Right ventricle myocardium superior (tissue), 1 donor: ENCODE results near the gene PPIL4. TPM values are rescaled to one million over a fixed set of nuclear protein-coding genes. Genes with fewer than 3 reads are reported as not detected.

Source experiments
- ATAC-seq: fragments of 200-7000 bp; cut with Tn5 transposase; one replicate; pipeline ENCODE4 v1.9.1; 2020; ENCODE audit warnings: mild to moderate bottlenecking; ENCODE audit not compliant: poor library complexity
- DNase-seq: peaks from one replicate; pipeline ENCODE4 v3.0.0-alpha.2; 2020
- intact Hi-C: fragments of 100-400 bp; cut with DNase I; formaldehyde crosslinking; loops from one replicate; pipeline ENCODE4 v1.11.2; 2022
- long read RNA-seq: library from polyadenylated mRNA; unstranded; transcript quantifications from one replicate; pipeline ENCODE4 v2.0.0, GENCODE V29; 2021
- total RNA-seq: library from RNA; stranded (reverse); fragmentation: NEBNext Ultra II Directional; extraction: Animal tissue kit (Norgen Biotek cat#: 25700); gene quantifications from one replicate; pipeline ENCODE4 v1.2.1, GENCODE V29; 2021
- donor health status: DM: no; HTN: yes; CAD: no; lungs with severe emphysema.

Gene PPIL4, protein sequence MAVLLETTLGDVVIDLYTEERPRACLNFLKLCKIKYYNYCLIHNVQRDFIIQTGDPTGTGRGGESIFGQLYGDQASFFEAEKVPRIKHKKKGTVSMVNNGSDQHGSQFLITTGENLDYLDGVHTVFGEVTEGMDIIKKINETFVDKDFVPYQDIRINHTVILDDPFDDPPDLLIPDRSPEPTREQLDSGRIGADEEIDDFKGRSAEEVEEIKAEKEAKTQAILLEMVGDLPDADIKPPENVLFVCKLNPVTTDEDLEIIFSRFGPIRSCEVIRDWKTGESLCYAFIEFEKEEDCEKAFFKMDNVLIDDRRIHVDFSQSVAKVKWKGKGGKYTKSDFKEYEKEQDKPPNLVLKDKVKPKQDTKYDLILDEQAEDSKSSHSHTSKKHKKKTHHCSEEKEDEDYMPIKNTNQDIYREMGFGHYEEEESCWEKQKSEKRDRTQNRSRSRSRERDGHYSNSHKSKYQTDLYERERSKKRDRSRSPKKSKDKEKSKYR
- 13.9 TPM for total RNA-seq
- long read RNA-seq, transcript PPIL4-201 (13 exons, 2,232 nt): major isoform, 36 of 39 reads
- long read RNA-seq, partial matches to known transcripts: 2 of 39 reads
- long read RNA-seq, other reads (novel, unspliced or antisense): 1 of 39 reads

DNA sequence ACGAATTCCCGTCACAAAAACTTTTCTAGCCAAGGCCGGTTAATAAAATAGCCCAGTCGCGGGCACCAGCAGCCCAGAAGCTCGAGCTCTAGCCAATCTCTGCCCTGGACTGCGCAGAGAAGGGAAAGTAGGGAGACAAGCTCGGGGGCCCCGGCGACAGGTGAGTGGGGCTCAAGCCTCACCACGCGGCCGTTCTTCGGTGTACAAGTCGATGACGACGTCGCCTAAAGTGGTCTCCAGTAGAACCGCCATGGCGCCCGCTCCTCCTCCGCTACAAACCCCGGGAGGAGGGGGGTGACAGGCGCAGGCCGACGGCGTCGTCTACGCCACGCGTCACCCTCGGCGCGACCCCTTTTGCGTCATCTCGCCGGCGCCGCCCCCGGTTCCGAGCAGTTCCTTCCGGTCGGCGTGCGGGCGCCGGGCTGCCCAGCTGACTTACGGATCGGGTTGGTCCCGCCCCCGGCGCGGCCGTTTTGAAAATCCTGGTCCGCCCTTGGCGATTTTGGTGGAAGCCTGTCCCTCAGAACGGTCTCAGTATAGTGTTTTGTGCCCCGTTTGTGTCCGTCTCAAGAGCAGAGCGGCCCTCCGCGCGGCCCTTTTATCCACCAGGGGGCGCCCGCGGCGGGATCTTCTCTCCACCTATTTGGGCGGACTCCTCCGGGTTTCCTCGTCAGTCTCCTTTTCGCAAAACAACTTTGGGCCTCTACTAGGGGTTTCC is at the start of gene PPIL4:
PPIL4 (minus strand) TSS at position 290 of the 718 bp plus-strand sequence; CDS start at position 252, 38 bp downstream.
- intact Hi-C loops: no loop called here
- peak; percentile 98 for DNase-seq
- peak; percentile 99 for ATAC-seq

DNA sequence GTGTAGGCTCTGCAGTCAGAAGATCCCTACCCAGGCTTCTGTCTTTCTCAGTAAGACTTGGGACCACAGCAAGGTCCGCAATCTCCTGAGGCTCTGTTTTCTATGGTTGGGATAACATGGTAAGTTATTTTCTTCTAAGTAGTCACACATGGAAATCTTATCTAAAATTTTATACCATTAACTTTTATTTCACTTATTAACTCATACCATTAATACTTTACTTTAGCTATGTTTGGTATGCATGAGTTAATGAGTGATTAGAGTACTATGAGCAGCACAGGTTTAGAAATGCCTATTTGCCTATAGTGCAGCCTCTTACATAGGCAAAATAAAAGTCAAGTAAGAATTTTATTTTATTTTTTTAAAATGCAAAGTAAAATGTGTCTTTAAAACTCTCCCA is 47.6 kb upstream of the PPIL4 start:
- intact Hi-C loops: no loop called here
- ATAC-seq (no peak), DNase-seq (no peak)

- DNase-seq (no peak), ATAC-seq (no peak)
- intact Hi-C loops: no loop called here
These were observed 47.1 kb upstream of the PPIL4 start for GRCh38 chr6:149592983-149593382.

DNA sequence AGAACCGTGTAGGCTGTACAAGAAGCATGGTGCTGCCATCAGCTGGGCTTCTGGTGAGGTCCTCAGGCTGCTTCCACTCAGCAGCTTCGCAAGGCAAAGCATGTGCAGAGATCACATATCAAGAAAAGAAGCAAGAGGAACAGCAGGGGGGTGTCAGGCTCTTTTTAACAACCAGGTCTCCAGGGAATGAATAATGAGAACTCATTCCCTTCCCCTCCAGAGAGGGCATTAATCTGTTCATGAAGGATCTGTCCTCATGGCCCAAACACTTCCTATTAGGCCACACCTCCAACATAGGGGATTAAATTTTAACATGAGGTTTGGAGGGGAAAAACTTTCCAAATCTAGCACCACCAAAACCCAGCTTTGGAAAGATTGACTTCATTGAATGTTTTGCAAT is 40.3 kb upstream of the PPIL4 start:
- intact Hi-C loops: no loop called here
- DNase-seq: no peak
- no peak for ATAC-seq

- intact Hi-C loops: no loop called here
- ATAC-seq: no peak
- DNase-seq: no peak
These were observed 35.5 kb upstream of the PPIL4 start for GRCh38 chr6:149581349-149581748.

DNA sequence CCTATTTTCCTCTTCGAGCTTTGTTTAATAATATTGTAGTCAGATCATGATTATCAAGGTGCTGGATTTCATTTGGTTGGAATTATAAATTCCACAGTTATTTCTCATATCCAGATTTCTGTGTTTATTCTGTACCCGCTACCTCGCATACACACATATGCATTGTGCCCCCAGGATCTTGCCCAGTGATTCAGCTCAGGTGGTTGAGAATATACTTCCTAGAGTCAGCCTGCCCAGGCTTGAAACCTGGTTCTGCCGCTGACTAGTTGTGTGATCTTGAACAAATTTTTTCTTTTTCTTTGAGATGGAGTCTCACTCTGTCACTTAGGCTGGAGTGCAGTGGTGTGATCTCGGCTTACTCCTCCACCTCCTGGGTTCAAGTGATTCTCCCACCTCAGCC is 35.0 kb upstream of the PPIL4 start:
- DNase-seq (no peak), ATAC-seq (no peak)
- intact Hi-C loops: no loop called here

GRCh38 chr6:149567945-149568585 is 22.2 kb upstream of the PPIL4 start:
- DNase-seq (no peak), ATAC-seq (no peak)
- intact Hi-C loops: loop anchor here (5.0 kb wide), 1 partner anchor 79 kb away; the partner anchor contains the start of gene KATNA1

GRCh38 chr6:149567194-149567586 is 21.3 kb upstream of the PPIL4 start:
- ATAC-seq (no peak), DNase-seq (no peak)
- intact Hi-C loops: loop anchor here (5.0 kb wide), 1 partner anchor 80 kb away; the partner anchor contains the start of gene KATNA1

- DNase-seq (peak; percentile 60), ATAC-seq (peak; percentile 54)
- intact Hi-C loops: loop anchor here (5.0 kb wide), 1 partner anchor 81 kb away; the partner anchor contains the start of gene KATNA1
These were observed 20.8 kb upstream of the PPIL4 start for GRCh38 chr6:149566410-149567193.

GRCh38 chr6:149565527-149566409 is 19.9 kb upstream of the PPIL4 start, which contains the start of gene GINM1:
TSS of gene GINM1 (plus strand) at chr6:149566375. CDS start at chr6:149566415, 40 bp downstream.
- ATAC-seq (peak; percentile 98), DNase-seq (peak; percentile 96)
- intact Hi-C loops: loop anchor here (5.0 kb wide), 1 partner anchor 82 kb away; the partner anchor contains the start of gene KATNA1

GRCh38 chr6:149563928-149564325 is 18.1 kb upstream of the PPIL4 start:
- ATAC-seq: no peak
- DNase-seq: no peak
- intact Hi-C loops: no loop called here

DNA sequence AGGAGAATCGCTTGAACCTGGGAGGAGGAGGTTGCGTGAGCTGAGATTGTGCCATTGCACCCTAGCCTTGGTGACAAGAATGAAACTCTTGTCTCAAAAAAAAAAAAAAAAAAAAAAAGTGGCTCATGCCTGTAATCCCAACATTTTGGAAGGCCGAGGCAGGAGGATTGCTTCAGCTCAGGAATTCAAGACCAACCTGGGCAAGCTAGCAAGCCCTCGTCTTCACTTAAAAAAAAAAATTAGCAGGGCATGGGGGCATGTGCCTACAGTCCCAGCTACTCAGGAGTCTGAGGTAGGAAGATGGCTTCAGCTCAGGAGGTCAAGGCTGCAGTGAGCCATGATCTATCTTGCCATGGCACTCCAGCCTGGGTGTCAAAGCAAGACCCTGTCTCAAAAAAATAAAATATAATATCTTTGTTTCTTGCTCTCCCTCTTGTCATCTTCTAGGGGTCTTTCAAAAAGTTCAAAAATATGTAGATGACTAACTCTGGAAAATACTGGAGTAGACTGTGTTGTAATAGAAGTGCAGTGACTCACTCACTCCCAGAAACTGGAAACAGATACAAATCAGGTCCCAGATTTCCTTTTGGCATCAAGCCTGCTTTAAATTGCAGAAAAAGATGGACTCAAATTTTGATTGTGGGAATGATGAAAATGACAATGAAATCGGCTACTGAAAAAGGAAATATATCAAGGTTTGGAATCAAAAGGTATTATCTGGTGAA is 17.5 kb upstream of the PPIL4 start:
- ATAC-seq (no peak), DNase-seq (no peak)
- intact Hi-C loops: no loop called here

DNA sequence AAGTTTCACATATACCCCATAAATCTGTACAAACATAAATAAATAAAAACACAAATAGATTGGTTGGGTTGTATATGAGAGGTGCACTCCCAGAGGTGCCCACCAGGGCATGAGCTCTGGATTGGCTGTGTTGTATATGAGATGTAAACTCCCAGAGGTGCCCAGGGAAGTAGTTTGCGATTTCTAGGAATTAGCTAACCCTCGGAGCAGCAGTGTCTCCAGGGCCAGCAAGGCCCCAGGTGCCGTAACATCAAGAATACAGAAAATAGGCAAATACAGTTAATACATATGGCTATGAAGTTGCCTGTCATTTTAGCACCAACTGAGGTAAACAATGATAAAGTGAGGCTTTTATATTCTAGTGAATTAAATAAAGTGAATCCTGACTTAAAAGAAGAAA is 14.9 kb upstream of the PPIL4 start:
- DNase-seq: no peak
- ATAC-seq: no peak
- intact Hi-C loops: no loop called here

- DNase-seq (no peak), ATAC-seq (no peak)
- intact Hi-C loops: loop anchor here (10.0 kb wide), 1 partner anchor 365 kb away; the partner anchor contains the start of gene RAET1G
These were observed 13.5 kb upstream of the PPIL4 start for GRCh38 chr6:149559389-149559788.

- no peak for ATAC-seq
- no peak for DNase-seq
These were observed 12.2 kb upstream of the PPIL4 start for GRCh38 chr6:149558029-149558428.

DNA sequence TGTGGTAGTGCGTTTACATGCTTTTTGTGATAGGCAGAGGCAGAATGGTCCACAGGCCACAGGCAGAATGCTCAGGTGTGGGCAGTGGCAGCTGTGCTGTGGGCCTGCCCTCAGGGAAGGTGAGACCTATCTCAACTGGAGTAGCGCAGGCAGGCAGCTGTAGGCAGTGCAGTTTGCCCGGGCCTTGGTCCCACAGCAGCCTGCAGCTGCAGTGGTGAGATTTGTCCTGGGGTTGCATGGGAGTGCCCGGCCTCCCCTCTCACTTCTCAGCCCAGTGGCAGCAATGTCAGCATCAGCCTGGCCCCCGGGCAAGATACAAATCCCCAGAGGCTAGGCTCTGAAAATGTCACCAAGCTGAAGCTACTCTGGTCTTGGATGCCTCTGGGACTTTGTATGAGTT is 6.1 kb upstream of the PPIL4 start:
- ATAC-seq (no peak), DNase-seq (no peak)
- intact Hi-C loops: loop anchor here (10.0 kb wide), 1 partner anchor 373 kb away; the partner anchor contains the start of gene RAET1G

More at GRCh38 chr6:149558029-149558428, 12.2 kb upstream of the PPIL4 start:
- intact Hi-C loops: loop anchor here (10.0 kb wide), 1 partner anchor 367 kb away; the partner anchor contains the start of gene RAET1G
